A549 (cell line): ENCODE data around the gene ACACA. TPM values are rescaled to one million over a fixed set of nuclear protein-coding genes. Genes with fewer than 3 reads are reported as not detected.

Experiments used
- ATAC-seq, 2 experiments: fragments of 200-7000 bp in 1 of 2; fragments of >200 bp in 1 of 2; cut with Nextera tagmentation in 1 of 2; cut with Tn5 transposase in 1 of 2; 3 replicates each; pipeline versions ENCODE4 v1.8.0 to v1.9.1; 2018 to 2020; ENCODE audit warnings: mild to moderate bottlenecking in 1 of 2, moderate library complexity in 1 of 2
- CTCF ChIA-PET: fragments of 300-600 bp; sonication (Branson Sonifier 250); formaldehyde crosslinking; extraction: SDS; loops from one replicate; lab custom pipeline; 2021; ENCODE audit warnings: antibody characterized with exemption, inconsistent platforms; lab: Yijun Ruan, JAX
- POLR2A ChIA-PET: fragments of 350-600 bp; formaldehyde crosslinking; extraction: SDS; loops from one replicate; lab custom pipeline; 2021; ENCODE audit warnings: antibody characterized with exemption, inconsistent platforms; lab: Yijun Ruan, JAX
- DNase-seq, 2 experiments: peaks; one replicate each; pipeline versions ENCODE4 v3.0.0 to v3.0.0-alpha.2; 2011 to 2016; ENCODE audit warnings: low read depth in 1 of 2, low spot score in 1 of 2
- FAIRE-seq: peaks from 2 replicates; lab custom pipeline; 2011; peaks lifted over from hg19 to GRCh38; lab: Jason Lieb, UNC
- H3K27ac ChIP-seq, 2 experiments: fragments of >200 bp; sonication (Bioruptor Twin); formaldehyde crosslinking; 3 replicates each; pipeline ENCODE4 v1.5.1; 2016 to 2017
- H3K4me1 ChIP-seq: fragments of >200 bp; sonication (Bioruptor Twin); formaldehyde crosslinking; 3 replicates; pipeline ENCODE4 v1.6.1; 2016
- H3K4me2 ChIP-seq: fragments of >200 bp; sonication (Bioruptor Twin); formaldehyde crosslinking; 3 replicates; pipeline ENCODE4 v1.6.1; 2016
- H3K4me3 ChIP-seq: fragments of >200 bp; sonication (Bioruptor Twin); formaldehyde crosslinking; 3 replicates; pipeline ENCODE4 v1.5.1; 2016
- H3K9me3 ChIP-seq: fragments of >200 bp; sonication (Bioruptor Twin); formaldehyde crosslinking; 3 replicates; pipeline ENCODE4 v1.6.1; 2016
- CBX2 ChIP-seq: fragments of 200-600 bp; sonication (generic); IDR thresholded peaks from 2 replicates; pipeline ENCODE4 v1.6.1; 2016; ENCODE audit warnings: low read depth, mild to moderate bottlenecking, borderline replicate concordance
- CBX8 ChIP-seq: fragments of 200-600 bp; sonication (generic); IDR thresholded peaks from 2 replicates; pipeline ENCODE4 v1.6.1; 2016
- CHD4 ChIP-seq: fragments of 200-600 bp; sonication (generic); IDR thresholded peaks from 2 replicates; pipeline ENCODE4 v1.6.1; 2016; ENCODE audit warnings: antibody characterized with exemption, mild to moderate bottlenecking, borderline replicate concordance
- EHF ChIP-seq: fragments of 250-450 bp; sonication (Bioruptor Pico); IDR thresholded peaks from 2 replicates; pipeline ENCODE4 v1.5.0; 2020; ENCODE audit warnings: mild to moderate bottlenecking
- EHMT2 ChIP-seq: fragments of 200-600 bp; sonication (generic); IDR thresholded peaks from 2 replicates; pipeline ENCODE4 v1.6.1; 2016; ENCODE audit warnings: antibody characterized with exemption, low read depth, mild to moderate bottlenecking, moderate library complexity
- ELK1 ChIP-seq: fragments of 150-350 bp; IDR thresholded peaks from 2 replicates; pipeline ENCODE4 v1.6.1; 2014; ENCODE audit warnings: low read depth, mild to moderate bottlenecking, low read length
- ESRRA ChIP-seq: fragments of 150-350 bp; IDR thresholded peaks from 2 replicates; pipeline ENCODE4 v1.6.1; 2014; ENCODE audit warnings: mild to moderate bottlenecking, low read length, borderline replicate concordance
- HES2 ChIP-seq: fragments of >200 bp; sonication (Bioruptor Twin); formaldehyde crosslinking; IDR thresholded peaks from 2 replicates; pipeline ENCODE4 v1.6.1; 2016
- HEYL ChIP-seq: fragments of 250-450 bp; sonication (Bioruptor Pico); IDR thresholded peaks from 2 replicates; pipeline ENCODE4 v1.8.0; 2021; ENCODE audit warnings: mild to moderate bottlenecking, moderate library complexity
- HOXB5 ChIP-seq: fragments of 250-450 bp; sonication (Bioruptor Pico); IDR thresholded peaks from 2 replicates; pipeline ENCODE4 v1.5.0; 2020; ENCODE audit warnings: mild to moderate bottlenecking, moderate library complexity
- JUNB ChIP-seq: fragments of >200 bp; sonication (Bioruptor Twin); formaldehyde crosslinking; IDR thresholded peaks from 2 replicates; pipeline ENCODE4 v1.6.1; 2016
- KDM5A ChIP-seq: fragments of 200-600 bp; sonication (generic); IDR thresholded peaks from 2 replicates; pipeline ENCODE4 v1.6.1; 2016; ENCODE audit warnings: antibody characterized with exemption, mild to moderate bottlenecking
- MAX ChIP-seq: IDR thresholded peaks from 2 replicates; pipeline ENCODE4 v1.6.1; 2012
- MYC ChIP-seq: IDR thresholded peaks from 2 replicates; pipeline ENCODE4 v1.6.1; 2012; ENCODE audit warnings: mild to moderate bottlenecking, inconsistent platforms, low read length, improper control_type of control experiment, borderline replicate concordance
- PBX3 ChIP-seq: IDR thresholded peaks from 2 replicates; pipeline ENCODE4 v1.6.1; 2012
- POLR2AphosphoS2 ChIP-seq: conservative IDR thresholded peaks from 2 replicates; pipeline ENCODE4 v1.6.1; 2012; ENCODE audit warnings: low read length, improper control_type of control experiment, inconsistent platforms
- RAD21 ChIP-seq, 2 experiments: fragments of >200 bp in 1 of 2; sonication (Bioruptor Twin) in 1 of 2; formaldehyde crosslinking in 1 of 2; IDR thresholded peaks in 1 of 2; conservative IDR thresholded peaks in 1 of 2; 2 replicates in 1 of 2; 3 replicates in 1 of 2; pipeline ENCODE4 v1.6.1; 2012 to 2018; ENCODE audit warnings: inconsistent platforms in 1 of 2
- RCOR1 ChIP-seq: fragments of 150-350 bp; IDR thresholded peaks from 2 replicates; pipeline ENCODE4 v1.6.1; 2014; ENCODE audit warnings: antibody characterized with exemption, low read length, low read depth
- RFX5 ChIP-seq: fragments of 450-650 bp; IDR thresholded peaks from 2 replicates; pipeline ENCODE4 v1.7.1; 2014; ENCODE audit warnings: antibody characterized with exemption, mild to moderate bottlenecking, moderate library complexity
- SREBF2 ChIP-seq: fragments of 450-650 bp; IDR thresholded peaks from 2 replicates; pipeline ENCODE4 v1.6.1; 2014; ENCODE audit warnings: mild to moderate bottlenecking, moderate library complexity
- TFCP2L1 ChIP-seq: fragments of 250-450 bp; sonication (Bioruptor Pico); IDR thresholded peaks from 2 replicates; pipeline ENCODE4 v1.5.0; 2021; ENCODE audit warnings: mild to moderate bottlenecking
- TP53 ChIP-seq: fragments of 250-450 bp; sonication (Bioruptor Pico); IDR thresholded peaks from 2 replicates; pipeline ENCODE4 v1.5.0; 2021; ENCODE audit warnings: mild to moderate bottlenecking, moderate library complexity
- USF2 ChIP-seq: fragments of 450-650 bp; IDR thresholded peaks from 2 replicates; pipeline ENCODE4 v1.6.1; 2014; ENCODE audit warnings: antibody characterized with exemption
- ZFP36 ChIP-seq: fragments of 450-650 bp; IDR thresholded peaks from 2 replicates; pipeline ENCODE4 v1.6.1; 2014; ENCODE audit warnings: borderline replicate concordance; ENCODE audit not compliant: partially characterized antibody
- WGBS: methylation state at CpG from one replicate; pipeline ENCODE4 v1.1.6; 2017; ENCODE audit errors: missing lambda C conversion rate; 5-methylcytosine and 5-hydroxymethylcytosine counted together
- polyA plus RNA-seq, 4 experiments: library from polyadenylated mRNA; depleted of rRNA in 3 of 4; stranded (reverse); fragments of >200 nt; fragmentation: RNase III in 1 of 4; extraction: RNeasy Plus Mini Kit Qiagen cat#74134 plus additional on column Dnase treatment in 1 of 4; gene quantifications; 2 replicates in 3 of 4; 3 replicates in 1 of 4; pipeline ENCODE4 v1.2.3, GENCODE V29; 2011 to 2017

Gene ACACA
- polyA plus RNA-seq, 2 of the 4 experiments (the other 2 are of a cell fraction) = 51.8 to 112 TPM

- H3K9me3 ChIP-seq = no peaks in the 10 kb centered on the region
- H3K4me3 ChIP-seq = no peak overlapping the region
- FAIRE-seq (no peak), DNase-seq (no peak), ATAC-seq (no peak)
- H3K4me1 ChIP-seq = no peaks in the 10 kb centered on the region
- ChIA-PET POLR2A (no interaction called here), CTCF (interaction anchor here (1.1 kb wide), 1 partner anchor 16 kb away, joined by 3 read pairs; no protein-coding TSS in a partner anchor)
- no peak overlapping the region for H3K4me2 ChIP-seq
- no peak overlapping the region for H3K27ac ChIP-seq
- no peak for TF ChIP-seq CHD4
- no peak for TF ChIP-seq RCOR1
- TF ChIP-seq RAD21 (conservative IDR thresholded peaks at IDR 0.05 in 1 of 2, IDR thresholded peaks at IDR 0.05 in 1 of 2) = no peak
- TF ChIP-seq CBX8 = no peak
- TF ChIP-seq MYC = no peak
- no peak for TF ChIP-seq HOXB5 (CRISPR knock-in tag)
- TF ChIP-seq CBX2 = no peak
- TF ChIP-seq HEYL (CRISPR knock-in tag) = no peak
- no peak for TF ChIP-seq POLR2AphosphoS2
- no peak for TF ChIP-seq RFX5
- no peak for TF ChIP-seq TP53 (CRISPR knock-in tag)
- no peak for TF ChIP-seq PBX3
- no peak for TF ChIP-seq ZFP36
- TF ChIP-seq TFCP2L1 (CRISPR knock-in tag) = no peak
- no peak for TF ChIP-seq JUNB
- TF ChIP-seq MAX = no peak
- TF ChIP-seq ELK1 = no peak
- WGBS = 97% methylated on average over 4 of the region's 4 CpGs
These were observed 295.3 kb downstream of the ACACA start for GRCh38 chr17:37111329-37111728.

DNA sequence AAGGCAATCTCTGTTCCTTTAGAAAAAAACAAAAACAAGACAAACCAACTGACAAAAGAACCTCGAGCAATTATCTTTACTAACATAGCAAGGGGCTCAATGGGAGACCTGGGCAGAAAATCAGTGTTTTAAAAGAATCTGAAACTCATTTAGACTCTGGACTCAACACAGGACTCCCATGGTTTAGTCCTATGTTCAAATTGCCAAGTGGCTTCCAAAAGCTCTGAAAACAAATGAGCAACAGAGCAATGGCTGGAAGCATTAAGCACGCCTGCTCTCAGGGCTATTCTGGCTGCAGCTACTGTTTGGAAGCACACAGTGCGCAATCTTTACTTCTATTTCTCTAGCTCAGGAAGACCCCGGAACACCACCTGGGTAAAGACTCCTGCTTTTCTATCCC lies 295.9 kb downstream of the ACACA start:
- no peak for FAIRE-seq
- WGBS = 92% methylated on average over 4 of the region's 4 CpGs
- CTCF ChIA-PET = interaction anchor here (1.1 kb wide), 1 partner anchor 15 kb away, joined by 3 read pairs; no protein-coding TSS in a partner anchor
- no peak overlapping the region for H3K4me2 ChIP-seq
- DNase-seq = no peak
- no peak for TF ChIP-seq KDM5A
- no peak for TF ChIP-seq EHF (CRISPR knock-in tag)
- no peak for TF ChIP-seq ESRRA
- no peak for TF ChIP-seq JUNB
- no peak for TF ChIP-seq PBX3
- TF ChIP-seq HES2 = no peak
- no peak for TF ChIP-seq SREBF2
- no peak for TF ChIP-seq ZFP36
- TF ChIP-seq EHMT2 = no peak
- no peak for TF ChIP-seq CHD4
- no peak for TF ChIP-seq TP53 (CRISPR knock-in tag)
- TF ChIP-seq MAX = no peak
- no peak for TF ChIP-seq USF2
- no peak for TF ChIP-seq RFX5
- TF ChIP-seq, all 56 proteins: peak for 0
- Histone ChIP-seq H3K4me1 (no peaks in the 10 kb centered on the region), H3K9me3 (no peaks in the 10 kb centered on the region), H3K27ac (no peak overlapping the region), H3K4me3 (no peak overlapping the region)
- POLR2A ChIA-PET = no interaction called here
- ATAC-seq = no peak
